Measurements from ENCODE around the gene ZC3H10. TPM values are rescaled to one million over a fixed set of nuclear protein-coding genes. Genes with fewer than 3 reads are reported as not detected.

ZC3H10 gene
- total and polyA plus RNA-seq, 10 donors: 1.5 to 13.6 (median 8.9) TPM

DNA sequence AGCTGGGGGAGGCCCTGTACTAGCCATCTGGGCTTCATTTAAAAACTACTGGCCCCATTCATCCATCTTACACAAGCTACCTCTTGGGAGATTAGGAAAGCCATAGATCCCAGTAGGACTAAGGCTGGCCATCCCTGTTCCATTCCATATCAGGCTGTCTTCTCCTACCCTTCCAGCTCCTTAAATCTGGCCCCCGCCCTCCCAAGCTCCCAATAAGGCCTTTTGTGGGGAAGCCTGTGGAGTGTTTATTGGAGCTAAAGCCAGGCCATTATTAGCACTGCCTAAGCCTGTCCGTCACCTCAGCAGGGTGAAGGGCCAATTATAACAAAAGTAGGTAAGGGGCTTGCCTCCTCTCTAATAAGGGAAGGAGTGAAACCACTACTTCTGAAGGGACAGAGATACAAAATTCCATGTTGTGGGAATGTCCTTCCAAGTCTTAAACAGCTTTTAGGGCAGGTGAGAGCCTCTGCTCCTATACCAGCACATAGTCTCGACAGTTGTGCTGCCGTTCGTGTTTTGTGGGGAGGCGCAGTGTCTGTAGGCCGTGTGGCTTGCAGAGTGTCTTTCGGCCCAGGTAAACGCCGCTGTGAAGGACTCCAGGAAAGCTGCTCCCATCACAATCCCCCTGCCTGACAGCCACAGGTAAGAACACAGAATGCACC is 43.8 kb downstream of the ZC3H10 start:
- H3K9me3 ChIP-seq: no peaks in the 10 kb centered on the region
- intact Hi-C loops (cut with DNase I; ENCODE audit: low total_unique reads): no loop called here
- no peak for TF ChIP-seq POLR2A (IDR thresholded peaks at IDR 0.05)
- no peak for TF ChIP-seq POLR2AphosphoS5 (IDR thresholded peaks at IDR 0.05)
- peaks cover 20 to 59% (median 49%) of the 10 kb centered on the region in 6 donors for H3K4me1 ChIP-seq
- no peaks in the 10 kb centered on the region for H3K27me3 ChIP-seq (replicated peaks in 1 of 7)
- no peak for DNase-seq
- WGBS, 5 donors: 76 to 90% (median 84%) methylated on average over 10 of the region's 10 CpGs
- peak overlapping the region in 4 of 8 donors; percentile 95 to 99 (median 98) for H3K27ac ChIP-seq
- H3K4me3 ChIP-seq: peak overlapping the region in 2 of 8 donors; percentile 68 to 88
- peaks cover 0 to 75% (median 72%) of the 10 kb centered on the region in 6 donors for H3K36me3 ChIP-seq

GRCh38 chr12:56162468-56163290 is 44.6 kb downstream of the ZC3H10 start:
- Histone ChIP-seq H3K27ac (peak overlapping the region in 3 of 8 donors; percentile 36 to 99 (median 95)), H3K9me3 (no peaks in the 10 kb centered on the region)
- DNase-seq: no peak

DNA sequence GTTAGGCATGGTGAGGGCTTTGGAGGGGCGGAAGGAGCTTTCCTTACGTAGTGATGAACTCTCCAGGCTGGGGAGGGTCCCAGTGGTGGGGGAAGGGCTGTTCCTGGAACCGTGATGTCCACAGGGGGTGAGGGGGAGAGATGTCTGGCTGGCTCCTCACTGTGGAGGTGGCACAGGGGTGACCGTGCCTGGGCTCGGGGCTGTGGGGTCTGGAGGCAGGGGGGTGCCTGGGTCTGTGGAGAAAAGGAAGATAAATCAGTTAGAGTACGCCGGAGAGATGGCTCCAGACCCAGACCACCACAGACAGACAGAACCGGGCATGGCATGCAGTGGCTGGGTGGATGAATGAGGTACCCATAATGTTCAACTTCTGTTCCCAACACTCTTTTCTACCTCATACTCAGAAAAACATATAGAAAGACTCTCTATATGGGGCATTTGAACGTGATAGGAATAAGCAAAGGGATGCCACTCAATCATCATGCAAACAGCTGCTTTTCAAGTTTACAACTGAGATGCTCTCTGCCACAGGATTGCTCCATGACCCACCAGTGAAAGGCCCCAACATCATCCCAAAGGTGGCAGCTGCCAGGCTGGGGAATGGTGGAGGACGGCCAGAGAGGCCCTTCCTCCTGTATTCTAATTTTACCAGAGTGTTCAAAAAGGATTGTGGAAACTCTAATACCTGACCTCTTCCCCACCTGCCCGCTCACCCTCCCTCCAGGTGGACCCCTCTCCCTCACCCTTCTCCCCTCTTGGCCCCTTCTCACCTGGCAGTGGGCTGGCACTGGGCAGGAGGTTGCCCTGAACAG is 45.7 kb downstream of the ZC3H10 start:
- no peak for DNase-seq
- Histone ChIP-seq H3K4me3 (no peak overlapping the region), H3K27me3 (replicated peaks in 1 of 7) (no peaks in the 10 kb centered on the region), H3K36me3 (peaks cover 0 to 94% (median 89%) of the 10 kb centered on the region in 6 donors), H3K4me1 (peaks cover 19 to 48% (median 39%) of the 10 kb centered on the region in 6 donors), H3K9me3 (no peaks in the 10 kb centered on the region), H3K27ac (peak overlapping the region in 3 of 8 donors; percentile 30 to 99 (median 48))
- TF ChIP-seq CTCF (IDR thresholded peaks at IDR 0.05 in 8 of 11, conservative IDR thresholded peaks at IDR 0.05 in 3 of 11) (peak in 1 of 11 experiments; percentile 8), POLR2A (IDR thresholded peaks at IDR 0.05) (no peak), POLR2AphosphoS5 (IDR thresholded peaks at IDR 0.05) (peak; percentile 33 to 46 (median 39))
- 76 to 83% (median 83%) methylated on average over 11 of the region's 11 CpGs for WGBS, 5 donors
- intact Hi-C loops (cut with DNase I; ENCODE audit: low total_unique reads): no loop called here

More at GRCh38 chr12:56162468-56163290, 44.6 kb downstream of the ZC3H10 start:
- no peaks in the 10 kb centered on the region for H3K27me3 ChIP-seq (replicated peaks in 1 of 7)
- H3K4me3 ChIP-seq: no peak overlapping the region
- peaks cover 19 to 50% (median 40%) of the 10 kb centered on the region in 6 donors for H3K4me1 ChIP-seq
- intact Hi-C loops (cut with DNase I; ENCODE audit: low total_unique reads): no loop called here
- WGBS, 5 donors: 63 to 82% (median 77%) methylated on average over 11 of the region's 11 CpGs
- peaks cover 0 to 84% (median 80%) of the 10 kb centered on the region in 6 donors for H3K36me3 ChIP-seq
- TF ChIP-seq POLR2A (IDR thresholded peaks at IDR 0.05): no peak
- TF ChIP-seq POLR2AphosphoS5 (IDR thresholded peaks at IDR 0.05): peak; percentile 44 to 67 (median 57)

GRCh38 chr12:56164345-56164729 is 46.3 kb downstream of the ZC3H10 start:
- peak overlapping the region in 1 of 8 donors; percentile 30 for H3K27ac ChIP-seq
- H3K27me3 ChIP-seq (replicated peaks in 1 of 7): no peaks in the 10 kb centered on the region
- no peaks in the 10 kb centered on the region for H3K9me3 ChIP-seq
- WGBS, 5 donors: 89 to 94% (median 92%) methylated on average over 17 of the region's 17 CpGs
- intact Hi-C loops (cut with DNase I; ENCODE audit: low total_unique reads): no loop called here
- no peak for DNase-seq
- H3K4me3 ChIP-seq: no peak overlapping the region
- TF ChIP-seq CTCF (IDR thresholded peaks at IDR 0.05 in 8 of 11, conservative IDR thresholded peaks at IDR 0.05 in 3 of 11): no peak
- TF ChIP-seq POLR2AphosphoS5 (IDR thresholded peaks at IDR 0.05): peak; percentile 65 to 84 (median 80)
- H3K36me3 ChIP-seq: peaks cover 0 to 100% (median 95%) of the 10 kb centered on the region in 6 donors
- peaks cover 19 to 42% (median 33%) of the 10 kb centered on the region in 6 donors for H3K4me1 ChIP-seq
